AG10803 (cell line): Measurements from ENCODE around the gene BLOC1S1.
A peak's percentile ranks its signal among the peaks of the same experiment; 100 is the strongest.

Source experiments
- DNase-seq: peaks from one replicate; pipeline ENCODE4 v3.0.0; 2010; ENCODE audit warnings: low read depth
- H3K4me3 ChIP-seq: 2 replicates; pipeline ENCODE4 v1.5.1; 2011; ENCODE audit warnings: mild to moderate bottlenecking, low read length, control low read depth
- CTCF ChIP-seq: conservative IDR thresholded peaks from 2 replicates; pipeline ENCODE4 v1.5.1; 2011; ENCODE audit warnings: mild to moderate bottlenecking, low read length, control low read depth, inconsistent platforms

BLOC1S1 gene

GRCh38 chr12:55718624-55719275 is 2.9 kb downstream of the BLOC1S1 start:
- H3K4me3 ChIP-seq = no peak overlapping the region
- no peak for TF ChIP-seq CTCF
- DNase-seq = no peak

GRCh38 chr12:55719371-55719770 is 3.5 kb downstream of the BLOC1S1 start:
- H3K4me3 ChIP-seq = no peak overlapping the region
- no peak for DNase-seq
- TF ChIP-seq CTCF = no peak

- peak within 1 kb of the TSS; percentile 17 for H3K4me3 ChIP-seq
- peak; percentile 88 for DNase-seq
- no peak for TF ChIP-seq CTCF
These were observed 4.3 kb downstream of the BLOC1S1 start, which contains the start of gene RDH5 for GRCh38 chr12:55720071-55720564. RDH5 (plus strand) TSS chr12:55720393; CDS start chr12:55721185, 792 bp downstream.

- no peak overlapping the region; the same call in 1 of the 2 replicates for H3K4me3 ChIP-seq
- TF ChIP-seq CTCF = peak; percentile 67
- peak; percentile 97 for DNase-seq
These were observed 5.1 kb downstream of the BLOC1S1 start for GRCh38 chr12:55720894-55721444.

GRCh38 chr12:55721601-55722213 is 5.9 kb downstream of the BLOC1S1 start:
- H3K4me3 ChIP-seq = no peak overlapping the region
- DNase-seq = no peak
- TF ChIP-seq CTCF = no peak

- no peak for DNase-seq
- TF ChIP-seq CTCF = no peak
- no peak overlapping the region for H3K4me3 ChIP-seq
These were observed 7.1 kb downstream of the BLOC1S1 start for GRCh38 chr12:55722948-55723347.
